DND-41 (cell line): Measurements from ENCODE around the gene TNF.

ENCODE experiments used
- ATAC-seq: fragments of 200-7000 bp; cut with Tn5 transposase; 3 replicates; pipeline ENCODE4 v1.9.1; 2021; ENCODE audit warnings: low read depth; ENCODE audit not compliant: insufficient read depth
- DNase-seq: peaks from one replicate; pipeline ENCODE4 v3.0.0-alpha.2; 2020
- H2AFZ ChIP-seq: 2 replicates; pipeline ENCODE4 v1.6.0; 2012; ENCODE audit warnings: low read depth, low read length
- H3K27ac ChIP-seq: 2 replicates; pipeline ENCODE4 v1.5.1; 2012; ENCODE audit warnings: low read length, inconsistent platforms
- H3K27me3 ChIP-seq: fragments of 200-600 bp; sonication (generic); 2 replicates; pipeline ENCODE4 v1.6.0; 2012; ENCODE audit warnings: low read length, mild to moderate bottlenecking, inconsistent platforms; ENCODE audit not compliant: insufficient read depth, poor library complexity
- H3K36me3 ChIP-seq: 2 replicates; pipeline ENCODE4 v1.5.1; 2012; ENCODE audit warnings: low read length, inconsistent platforms; ENCODE audit not compliant: insufficient read depth
- H3K4me1 ChIP-seq: 2 replicates; pipeline ENCODE4 v1.5.1; 2012; ENCODE audit warnings: mild to moderate bottlenecking, low read length; ENCODE audit not compliant: insufficient read depth
- H3K4me2 ChIP-seq: 2 replicates; pipeline ENCODE4 v1.6.0; 2012; ENCODE audit warnings: mild to moderate bottlenecking, moderate library complexity, low read length, inconsistent platforms; ENCODE audit not compliant: insufficient read depth
- H3K4me3 ChIP-seq, 2 experiments: fragments of 200-600 bp in 1 of 2; shearing (Covaris generic) in 1 of 2; 2 replicates each; pipeline ENCODE4 v1.5.1; 2012 to 2016; ENCODE audit warnings: inconsistent platforms in 2 of 2, low read length in 2 of 2, mild to moderate bottlenecking in 2 of 2, low read depth in 1 of 2, moderate library complexity in 1 of 2
- H3K79me2 ChIP-seq: 2 replicates; pipeline ENCODE4 v1.6.0; 2012; ENCODE audit warnings: low read length, inconsistent platforms; ENCODE audit not compliant: insufficient read depth
- H3K9ac ChIP-seq: 2 replicates; pipeline ENCODE4 v1.6.0; 2012; ENCODE audit warnings: low read depth, mild to moderate bottlenecking, inconsistent platforms, low read length, moderate library complexity
- H3K9me3 ChIP-seq: 2 replicates; pipeline ENCODE4 v1.5.1; 2012; ENCODE audit warnings: low read length, moderate library complexity, mild to moderate bottlenecking, inconsistent platforms; ENCODE audit not compliant: insufficient read depth, severe bottlenecking
- H4K20me1 ChIP-seq: 2 replicates; pipeline ENCODE4 v1.6.0; 2012; ENCODE audit warnings: low read length; ENCODE audit not compliant: insufficient read depth
- CTCF ChIP-seq: IDR thresholded peaks from 2 replicates; pipeline ENCODE4 v1.5.1; 2012; ENCODE audit warnings: borderline replicate concordance, low read length, moderate library complexity, mild to moderate bottlenecking; ENCODE audit not compliant: poor library complexity, severe bottlenecking; ENCODE audit errors: extremely low read depth
- EZH2 ChIP-seq: IDR thresholded peaks from 3 replicates; pipeline ENCODE4 v1.6.1; 2012; ENCODE audit warnings: borderline replicate concordance, low read depth, mild to moderate bottlenecking, moderate library complexity, low read length, inconsistent platforms; ENCODE audit not compliant: severe bottlenecking

Gene TNF

GRCh38 chr6:31531771-31532643 lies 43.4 kb upstream of the TNF start:
- Histone ChIP-seq H3K4me2 (no peak overlapping the region), H3K9ac (no peak overlapping the region), H3K27ac (no peak overlapping the region), H3K9me3 (no peaks in the 10 kb centered on the region), H4K20me1 (peaks cover 78% of the 10 kb centered on the region), H2AFZ (no peak overlapping the region), H3K79me2 (peaks cover 37% of the 10 kb centered on the region), H3K4me3 (no peak overlapping the region), H3K4me1 (0 out of 2 replicates have a peak, but pooled peaks cover 9% of the 10 kb centered on the region), H3K27me3 (no peaks in the 10 kb centered on the region), H3K36me3 (peaks cover 75% of the 10 kb centered on the region)
- TF ChIP-seq CTCF (no peak), EZH2 (no peak)
- no peak for ATAC-seq
- no peak for DNase-seq

DNA sequence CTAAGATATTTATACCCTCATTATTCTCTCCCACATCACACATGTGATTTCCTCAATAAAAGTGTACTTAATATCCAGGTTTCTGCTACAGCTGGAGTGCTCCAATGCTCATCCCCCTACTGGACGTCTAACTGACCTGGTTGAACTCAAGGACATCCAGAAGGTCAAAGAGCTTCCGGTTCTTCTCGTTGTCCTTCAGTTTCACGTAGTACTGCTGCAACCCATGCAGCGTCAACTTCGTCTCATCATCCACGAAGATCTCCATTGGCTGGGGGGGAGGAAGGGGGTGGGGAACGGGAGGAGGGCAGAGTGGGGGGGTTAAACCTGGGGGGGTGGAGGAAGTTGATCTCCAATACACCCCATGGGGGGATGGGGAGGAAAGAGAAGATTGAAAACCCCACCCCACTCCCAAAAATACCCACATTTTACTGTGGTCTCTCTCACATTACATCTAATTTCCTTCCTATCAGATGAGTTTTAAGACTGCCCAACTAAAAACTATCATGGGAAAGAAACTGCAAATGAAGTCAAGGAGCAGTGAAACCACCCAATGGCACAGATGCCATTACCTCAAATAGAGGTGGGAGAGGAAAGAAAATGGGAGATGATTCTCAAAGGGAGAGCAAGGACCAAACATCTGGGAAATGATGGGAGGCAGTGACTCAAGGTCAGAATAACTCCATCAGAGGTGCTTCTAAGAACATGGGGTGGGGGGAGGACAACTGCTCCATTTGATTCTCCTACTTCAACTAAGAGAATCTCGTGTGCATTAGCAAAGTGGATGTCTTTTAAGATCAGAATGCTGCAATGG lies 42.5 kb upstream of the TNF start:
- Histone ChIP-seq H3K27me3 (no peaks in the 10 kb centered on the region), H3K9me3 (no peaks in the 10 kb centered on the region), H3K4me2 (no peak overlapping the region), H3K27ac (no peak overlapping the region), H3K4me3 (no peak overlapping the region), H3K4me1 (peaks cover 13% of the 10 kb centered on the region; the same call in 1 of the 2 replicates), H3K79me2 (peaks cover 45% of the 10 kb centered on the region), H4K20me1 (peaks cover 84% of the 10 kb centered on the region), H3K36me3 (peaks cover 84% of the 10 kb centered on the region), H2AFZ (no peak overlapping the region), H3K9ac (no peak overlapping the region)
- TF ChIP-seq CTCF (no peak), EZH2 (no peak)
- ATAC-seq, result no peak
- DNase-seq, result no peak

DNA sequence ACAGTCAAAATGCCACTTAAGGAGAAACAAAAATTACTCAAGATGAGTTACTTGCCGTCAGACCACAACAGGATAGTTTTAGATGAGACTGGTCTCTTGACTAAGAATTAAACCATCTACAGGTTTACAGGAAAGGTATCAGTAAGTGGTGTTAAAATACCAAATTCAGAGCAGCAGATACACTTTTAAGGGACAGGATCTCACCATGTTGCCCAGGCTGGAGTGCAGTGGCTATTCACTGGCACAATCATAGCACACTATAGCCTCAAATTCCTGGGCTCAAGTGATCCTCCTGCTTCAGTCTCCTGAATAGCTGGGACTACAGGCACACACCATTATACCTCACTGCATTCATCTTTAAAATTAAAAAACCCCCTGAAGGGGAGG lies 41.9 kb upstream of the TNF start:
- no peak overlapping the region for H3K4me2 ChIP-seq
- H3K36me3 ChIP-seq, result peaks cover 90% of the 10 kb centered on the region
- peaks cover 51% of the 10 kb centered on the region for H3K79me2 ChIP-seq
- no peak overlapping the region for H3K27ac ChIP-seq
- peaks cover 18% of the 10 kb centered on the region for H3K4me1 ChIP-seq
- peaks cover 86% of the 10 kb centered on the region for H4K20me1 ChIP-seq
- no peak overlapping the region for H3K9ac ChIP-seq
- H3K9me3 ChIP-seq, result no peaks in the 10 kb centered on the region
- no peak for DNase-seq
- TF ChIP-seq EZH2 (no peak), CTCF (no peak)
- no peaks in the 10 kb centered on the region for H3K27me3 ChIP-seq
- no peak for ATAC-seq
- no peak overlapping the region for H3K4me3 ChIP-seq
- no peak overlapping the region for H2AFZ ChIP-seq
